Natural killer cell (primary cell): Measurements from ENCODE around the gene SLX4IP. TPM values are rescaled to one million over a fixed set of nuclear protein-coding genes. Genes with fewer than 3 reads are reported as not detected.

Experiments used
- ATAC-seq, 3 donors: fragments of 150-1000 bp in 2 of 3; fragments of 200-7000 bp in 1 of 3; cut with Tn5 transposase; 1 replicate in 1 of 3; 2 replicates in 2 of 3; pipeline ENCODE4 v1.10.0; 2021; ENCODE audit warnings: mild to moderate bottlenecking in 2 of 3, moderate library complexity in 2 of 3
- DNase-seq, 2 donors: peaks; one replicate each; pipeline versions ENCODE4 v3.0.0 to v3.0.0-alpha.2; 2013 to 2021; ENCODE audit warnings: mixed read lengths in 1 of 2
- H3K27ac ChIP-seq: one replicate; pipeline ENCODE4 v1.5.1; 2013; ENCODE audit warnings: mild to moderate bottlenecking, low read length
- H3K27me3 ChIP-seq: one replicate; pipeline ENCODE4 v1.6.1; 2013; ENCODE audit warnings: low read length; ENCODE audit not compliant: control insufficient read depth, insufficient read depth
- H3K36me3 ChIP-seq: one replicate; pipeline ENCODE4 v1.6.1; 2013; ENCODE audit warnings: low read length; ENCODE audit not compliant: control insufficient read depth, insufficient read depth
- H3K4me1 ChIP-seq: one replicate; pipeline ENCODE4 v1.6.1; 2013; ENCODE audit warnings: low read length; ENCODE audit not compliant: control insufficient read depth, insufficient read depth
- H3K4me3 ChIP-seq: one replicate; pipeline ENCODE4 v1.5.1; 2013; ENCODE audit warnings: low read length
- H3K9me3 ChIP-seq: one replicate; pipeline ENCODE4 v1.6.1; 2013; ENCODE audit warnings: low read length; ENCODE audit not compliant: control insufficient read depth, insufficient read depth
- H3K27ac Mint-ChIP-seq, 2 donors: one replicate each; pipeline ENCODE4 v1.8.0; 2022; ENCODE audit warnings: mild to moderate bottlenecking in 2 of 2, mixed read lengths in 2 of 2, moderate library complexity in 1 of 2
- H3K27me3 Mint-ChIP-seq, 2 donors: one replicate each; pipeline ENCODE4 v1.8.0; 2022; ENCODE audit warnings: low read depth in 2 of 2, mixed read lengths in 2 of 2
- H3K36me3 Mint-ChIP-seq: one replicate; pipeline ENCODE4 v1.8.0; 2022; ENCODE audit warnings: mixed read lengths
- H3K4me1 Mint-ChIP-seq, 2 donors: one replicate each; pipeline ENCODE4 v1.8.0; 2022; ENCODE audit warnings: mixed read lengths in 2 of 2
- H3K4me3 Mint-ChIP-seq: one replicate; pipeline ENCODE4 v1.8.0; 2022; ENCODE audit warnings: mild to moderate bottlenecking, moderate library complexity, mixed read lengths
- H3K9me3 Mint-ChIP-seq, 2 donors: one replicate each; pipeline ENCODE4 v1.8.0; 2022; ENCODE audit warnings: mixed read lengths in 2 of 2
- CTCF ChIP-seq: fragments of 200-600 bp; IDR thresholded peaks from one replicate; pipeline ENCODE4 v1.8.0; 2022; ENCODE audit warnings: antibody characterized with exemption
- WGBS: methylation state at CpG from one replicate; pipeline ENCODE4 v1.1.7; 2013; ENCODE audit warnings: missing lambda C conversion rate; ENCODE audit not compliant: insufficient coverage; 5-methylcytosine and 5-hydroxymethylcytosine counted together
- intact Hi-C: fragments of 100-400 bp; cut with micrococcal nuclease; formaldehyde crosslinking; loops from one replicate; pipeline ENCODE4 v1.14.2; 2022
- total RNA-seq, 4 donors: library from RNA; stranded (reverse); fragments of 120-200 nt in 1 of 4; gene quantifications; one replicate each; pipeline versions ENCODE4 v1.2.3 to v1.2.4, GENCODE V29; 2013 to 2022

Gene SLX4IP
- total RNA-seq, 3 donors from 2014 or later (not counting 1 experiment from before 2014, with no cell fraction given) = 2.9 to 5.5 (median 5.2) TPM

GRCh38 chr20:10597637-10598036 lies 162.5 kb downstream of the SLX4IP start:
- no peaks in the 10 kb centered on the region for H3K27me3 ChIP-seq

GRCh38 chr20:10602221-10602871 lies 167.2 kb downstream of the SLX4IP start:
- WGBS = 93% methylated on average over 2 of the region's 4 CpGs
- Histone ChIP-seq H3K4me3 (no peak overlapping the region), H3K36me3 (no peaks in the 10 kb centered on the region), H3K27ac (no peak overlapping the region), H3K9me3 (no peaks in the 10 kb centered on the region), H3K4me1 (no peaks in the 10 kb centered on the region), H3K27me3 (no peaks in the 10 kb centered on the region)
- TF ChIP-seq CTCF = no peak
- H3K9me3 Mint-ChIP-seq = no peaks in the 10 kb centered on the region
- DNase-seq = no peak
- H3K4me3 Mint-ChIP-seq = no peak overlapping the region
- H3K27ac Mint-ChIP-seq = no peak overlapping the region
- intact Hi-C loops = no loop called here
- no peaks in the 10 kb centered on the region for H3K27me3 Mint-ChIP-seq
- no peak for ATAC-seq
- H3K36me3 Mint-ChIP-seq = peaks cover 9% of the 10 kb centered on the region
- peaks cover 5 to 12% of the 10 kb centered on the region in 2 donors for H3K4me1 Mint-ChIP-seq

More at GRCh38 chr20:10597637-10598036, 162.5 kb downstream of the SLX4IP start:
- DNase-seq = no peak
- Histone ChIP-seq H3K4me1 (no peaks in the 10 kb centered on the region), H3K4me3 (no peak overlapping the region), H3K27ac (no peak overlapping the region), H3K36me3 (no peaks in the 10 kb centered on the region), H3K9me3 (no peaks in the 10 kb centered on the region)
- no peaks in the 10 kb centered on the region for H3K9me3 Mint-ChIP-seq
- 100% methylated on average over 1 of the region's 1 CpG for WGBS
- H3K27ac Mint-ChIP-seq = no peak overlapping the region
- no peak for TF ChIP-seq CTCF
- no peak overlapping the region for H3K4me3 Mint-ChIP-seq
- intact Hi-C loops = no loop called here
- H3K4me1 Mint-ChIP-seq = no peaks in the 10 kb centered on the region
- ATAC-seq = no peak
- no peaks in the 10 kb centered on the region for H3K27me3 Mint-ChIP-seq
- H3K36me3 Mint-ChIP-seq = peaks cover 9% of the 10 kb centered on the region

- intact Hi-C loops = no loop called here
- no peak overlapping the region for H3K4me3 ChIP-seq
- ATAC-seq (no peak), DNase-seq (no peak)
- no peaks in the 10 kb centered on the region for H3K36me3 ChIP-seq
- no peaks in the 10 kb centered on the region for H3K4me1 ChIP-seq
- peaks cover 9% of the 10 kb centered on the region for H3K36me3 Mint-ChIP-seq
- no peak overlapping the region for H3K27ac ChIP-seq
- no peaks in the 10 kb centered on the region for H3K9me3 ChIP-seq
- WGBS = 58% methylated on average over 3 of the region's 4 CpGs
- H3K4me1 Mint-ChIP-seq = peaks cover 12 to 17% of the 10 kb centered on the region in 2 donors
- peak overlapping the region; percentile 6 to 27 for H3K27ac Mint-ChIP-seq
- no peak overlapping the region for H3K4me3 Mint-ChIP-seq
- no peak for TF ChIP-seq CTCF
- no peaks in the 10 kb centered on the region for H3K27me3 Mint-ChIP-seq
- no peaks in the 10 kb centered on the region for H3K9me3 Mint-ChIP-seq
- no peaks in the 10 kb centered on the region for H3K27me3 ChIP-seq
These were observed 168.3 kb downstream of the SLX4IP start for GRCh38 chr20:10603378-10603777.
